GM12873 (cell line): ENCODE measurements around the gene POLL.

Experiments
- CTCF ChIP-seq: IDR thresholded peaks from 2 replicates; pipeline ENCODE4 v1.5.1; 2012; ENCODE audit warnings: low read depth, mild to moderate bottlenecking, moderate library complexity, low read length, control low read depth; ENCODE audit not compliant: insufficient read depth; ENCODE audit errors: missing control alignments

Gene POLL

DNA sequence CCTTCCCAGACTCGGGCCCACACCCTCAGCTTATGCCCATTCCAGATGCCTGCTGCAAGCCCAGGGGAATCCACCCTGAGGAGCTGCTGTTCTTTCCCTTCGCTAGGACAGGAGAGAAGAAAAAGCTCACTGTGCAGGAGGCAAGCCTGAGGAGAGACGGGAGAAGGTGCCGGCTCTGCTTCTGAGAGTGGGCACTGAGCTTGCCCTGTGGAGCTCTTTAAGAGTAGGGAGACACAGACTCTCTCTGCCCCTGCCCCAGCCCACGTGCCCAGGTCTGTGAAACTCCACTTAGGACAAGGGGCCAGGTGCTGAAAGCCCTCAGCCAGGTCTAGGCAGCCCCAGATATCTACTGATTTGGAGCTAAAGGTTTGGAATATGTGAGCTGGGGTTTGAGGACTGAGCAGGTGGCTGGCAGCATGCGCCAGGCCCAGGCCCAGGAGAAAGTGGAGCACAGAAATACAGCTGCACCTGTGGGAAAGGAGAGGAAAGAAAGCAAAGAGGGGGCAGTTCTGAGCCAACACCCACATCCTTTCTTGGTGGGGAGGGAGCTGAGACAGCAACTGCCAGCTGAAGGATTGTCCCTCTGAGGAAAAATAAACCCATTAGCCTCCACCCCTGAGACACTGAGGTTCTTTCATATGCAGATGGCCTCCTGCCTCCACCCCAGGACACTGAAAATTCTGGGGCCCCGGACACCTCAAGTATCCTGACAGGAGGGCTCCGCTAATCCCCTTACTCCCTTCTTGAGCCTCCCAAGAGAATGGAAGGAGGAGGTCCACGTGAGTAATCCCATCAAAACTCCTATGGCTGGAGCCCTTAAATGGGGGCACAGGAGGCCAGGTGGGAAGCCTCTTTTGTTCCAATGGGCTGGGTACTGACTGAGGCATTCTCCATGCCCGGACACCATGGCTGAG is 7.3 kb downstream of the POLL start:
- TF ChIP-seq CTCF, result no peak

- TF ChIP-seq CTCF, result no peak
These were observed 8.6 kb downstream of the POLL start for GRCh38 chr10:101579516-101579870.

DNA sequence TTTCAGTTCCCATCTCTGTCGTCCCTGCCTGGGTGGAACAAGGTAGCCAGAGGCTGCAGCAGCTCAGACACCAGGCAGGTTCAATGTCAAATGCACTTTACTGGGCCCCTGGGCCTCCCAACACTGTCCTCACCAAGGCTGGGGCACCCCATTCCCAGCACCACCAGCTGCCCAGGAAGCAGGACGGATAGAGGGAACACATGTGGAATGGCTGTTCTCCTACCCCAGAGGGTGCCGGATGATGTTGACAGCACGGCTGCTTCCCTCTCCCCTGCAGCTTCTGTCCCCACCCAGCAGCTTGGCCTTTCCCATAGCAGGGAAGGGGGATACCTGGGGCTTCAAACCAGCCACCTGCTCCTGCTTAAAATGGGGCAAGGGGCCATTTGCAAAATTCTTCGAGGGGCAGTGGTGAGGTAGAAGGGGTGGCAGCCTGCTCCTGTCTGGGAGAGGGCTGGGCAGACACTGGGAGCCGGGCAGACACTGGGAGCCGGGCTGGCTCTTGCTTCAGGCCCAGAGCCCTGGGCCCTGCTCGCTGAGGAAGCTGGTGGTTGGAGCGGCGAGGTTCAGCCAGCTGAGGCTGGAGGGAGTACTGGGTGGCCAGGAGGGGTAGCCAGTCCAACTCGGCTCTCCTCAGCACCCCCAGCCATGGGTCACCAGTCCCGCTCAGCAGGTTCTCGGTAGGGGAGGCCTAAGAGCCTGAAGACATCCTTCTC is 9.1 kb downstream of the POLL start:
- TF ChIP-seq CTCF, result no peak

DNA sequence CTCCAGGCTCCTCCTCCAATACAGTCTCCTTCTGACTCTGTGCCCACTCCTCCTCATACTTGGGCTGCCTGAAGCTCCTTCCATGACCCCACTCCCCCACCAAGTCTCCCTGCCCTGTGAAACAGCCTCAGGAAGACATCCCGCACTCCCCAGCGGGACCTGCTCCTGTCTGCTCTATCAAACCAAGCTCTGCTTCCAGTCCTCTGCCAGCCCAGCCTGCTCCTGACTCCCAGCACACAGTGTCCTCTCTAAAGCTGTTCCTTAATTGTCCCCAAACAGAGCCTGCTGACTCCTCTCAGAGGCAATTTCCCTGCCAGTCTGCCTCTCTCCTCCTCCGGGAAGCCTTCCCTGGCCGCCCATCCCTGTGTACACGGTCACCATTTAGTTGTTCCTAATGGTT is 9.9 kb downstream of the POLL start:
- TF ChIP-seq CTCF, result no peak

DNA sequence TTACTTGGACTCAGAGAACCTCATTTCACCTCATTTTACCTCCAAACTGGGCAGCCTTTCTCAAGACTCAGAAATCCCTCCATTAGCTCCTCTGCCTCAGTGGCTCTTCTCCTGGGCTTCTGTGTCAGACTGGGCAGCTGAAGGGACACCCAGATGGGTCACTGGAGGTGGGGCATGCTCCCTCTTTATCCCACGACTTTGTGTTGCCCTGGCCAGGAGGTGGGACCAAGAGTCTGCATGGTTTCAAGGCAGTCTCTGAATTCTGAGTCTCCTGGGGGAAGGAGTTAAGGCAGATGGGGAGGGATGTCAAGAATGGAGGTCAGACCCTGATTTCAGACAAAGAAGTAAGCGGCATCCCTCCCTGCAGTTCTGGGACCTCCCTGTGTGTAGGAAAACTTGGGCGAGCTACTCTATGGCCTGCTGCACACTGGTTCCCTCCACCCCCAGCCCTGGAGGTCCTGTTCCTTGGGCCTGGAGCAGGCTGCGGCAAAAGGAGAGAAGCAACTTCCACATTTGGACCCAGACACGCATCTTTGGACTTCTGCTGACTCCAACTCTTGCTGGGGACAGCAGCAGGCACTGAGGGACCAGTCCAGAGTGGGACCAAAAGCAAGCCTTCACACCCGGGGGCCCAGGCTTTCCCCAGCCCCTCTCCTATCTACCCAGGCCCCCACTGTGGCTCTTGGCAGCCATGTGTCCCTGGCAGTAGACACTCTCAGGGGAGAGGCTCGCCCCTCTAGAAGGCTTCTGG is 10.8 kb downstream of the POLL start:
- no peak for TF ChIP-seq CTCF

DNA sequence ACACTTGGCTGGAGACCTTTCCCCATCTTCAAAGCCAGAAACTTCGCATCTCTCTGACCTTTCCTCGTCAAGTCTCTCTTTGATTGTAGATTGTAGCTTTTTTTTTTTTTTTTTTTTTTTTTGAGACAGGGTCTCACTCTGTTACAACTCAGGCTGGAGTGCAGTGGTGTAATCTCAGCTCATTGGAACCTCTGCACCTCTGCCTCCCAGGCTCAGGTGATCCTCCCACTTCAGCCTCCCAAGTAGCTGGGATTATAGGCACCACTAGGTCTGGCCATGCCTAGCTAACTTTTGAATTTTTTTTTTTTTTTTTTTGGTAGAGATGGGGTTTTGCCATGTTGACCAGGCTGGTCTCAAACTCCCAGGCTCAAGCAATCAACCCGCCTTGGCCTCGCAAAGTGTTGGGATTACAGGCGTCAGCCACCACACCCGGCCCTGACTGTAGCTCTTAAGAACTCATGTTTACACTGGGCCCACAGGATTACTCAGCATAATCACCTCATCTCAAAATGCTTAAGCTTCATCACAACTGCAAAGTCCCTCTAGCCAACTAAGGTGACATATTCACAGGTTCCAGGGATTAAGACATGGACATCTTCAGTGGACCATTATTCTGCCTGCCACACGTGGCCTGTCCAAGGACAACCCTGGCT is 11.7 kb downstream of the POLL start:
- no peak for TF ChIP-seq CTCF
